ENCODE data around the gene NPIPA2.
"Not testable (repeated sequence)": the region's sequence is repeated elsewhere in the genome, so short reads cannot be mapped to it uniquely, and the experiment has no call there.

Gene NPIPA2

GRCh38 chr16:14742273-14743128 lies at the start of gene NPIPA2:
TSS of gene NPIPA2 (plus strand) at chr16:14742533. CDS start at chr16:14748066, 5,533 bp downstream.
- POLR2A ChIA-PET; CTCF ChIA-PET; DNase-seq (ENCODE audit: extremely low spot score): not testable (repeated sequence)

DNA sequence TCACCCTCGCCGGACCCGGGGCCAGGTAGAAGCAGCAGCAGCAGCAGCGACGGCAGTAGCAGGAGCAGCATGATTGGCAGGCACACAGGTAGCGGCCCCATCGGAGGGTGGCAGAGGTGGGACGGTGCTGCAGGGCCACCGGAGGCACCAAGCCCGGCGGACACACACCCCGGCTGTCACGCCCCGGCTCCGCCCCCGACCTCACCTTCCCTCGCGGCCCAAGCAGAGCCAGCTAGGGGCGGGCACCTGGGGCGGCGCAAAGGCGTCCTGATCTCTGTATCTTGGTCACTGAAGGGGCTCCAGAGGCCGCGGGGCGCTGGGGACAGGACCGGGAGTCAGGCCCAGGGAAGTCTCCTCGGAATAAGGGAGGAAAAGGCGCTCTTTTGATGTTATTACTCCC lies 48.2 kb upstream of the NPIPA2 start, which contains the start of gene PLA2G10:
PLA2G10 (minus strand) TSS at position 180 of the 400 bp plus-strand sequence; CDS start at position 101, 79 bp downstream.
- CTCF ChIA-PET, POLR2A ChIA-PET: not testable (repeated sequence)

DNA sequence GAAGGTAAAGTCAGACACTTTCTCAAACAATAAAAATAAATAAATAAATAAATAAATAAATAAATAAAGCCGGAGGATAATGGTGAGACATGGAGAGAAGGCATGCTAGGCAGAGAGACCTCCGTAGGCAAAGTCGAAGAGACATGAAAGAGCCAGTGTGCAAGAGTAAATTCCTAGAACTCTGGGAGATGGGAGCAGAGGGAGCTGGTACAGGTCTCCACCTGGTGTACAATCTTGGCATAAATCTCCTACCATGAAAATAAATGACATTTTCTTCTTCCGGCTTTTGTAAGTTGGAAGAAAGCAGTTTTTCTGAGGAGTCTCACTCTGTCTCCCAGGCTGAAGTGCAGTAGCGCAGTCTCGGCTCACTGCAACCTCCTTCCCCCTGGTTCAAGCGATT lies 40.5 kb upstream of the NPIPA2 start:
- DNase-seq (ENCODE audit: extremely low spot score); CTCF ChIA-PET; POLR2A ChIA-PET: not testable (repeated sequence)

More for the DNA sequence above, 48.2 kb upstream of the NPIPA2 start, which contains the start of gene PLA2G10:
- not testable (repeated sequence) for DNase-seq (ENCODE audit: extremely low spot score)

GRCh38 chr16:14702672-14703071 lies 39.7 kb upstream of the NPIPA2 start:
- CTCF ChIA-PET, POLR2A ChIA-PET: not testable (repeated sequence)

DNA sequence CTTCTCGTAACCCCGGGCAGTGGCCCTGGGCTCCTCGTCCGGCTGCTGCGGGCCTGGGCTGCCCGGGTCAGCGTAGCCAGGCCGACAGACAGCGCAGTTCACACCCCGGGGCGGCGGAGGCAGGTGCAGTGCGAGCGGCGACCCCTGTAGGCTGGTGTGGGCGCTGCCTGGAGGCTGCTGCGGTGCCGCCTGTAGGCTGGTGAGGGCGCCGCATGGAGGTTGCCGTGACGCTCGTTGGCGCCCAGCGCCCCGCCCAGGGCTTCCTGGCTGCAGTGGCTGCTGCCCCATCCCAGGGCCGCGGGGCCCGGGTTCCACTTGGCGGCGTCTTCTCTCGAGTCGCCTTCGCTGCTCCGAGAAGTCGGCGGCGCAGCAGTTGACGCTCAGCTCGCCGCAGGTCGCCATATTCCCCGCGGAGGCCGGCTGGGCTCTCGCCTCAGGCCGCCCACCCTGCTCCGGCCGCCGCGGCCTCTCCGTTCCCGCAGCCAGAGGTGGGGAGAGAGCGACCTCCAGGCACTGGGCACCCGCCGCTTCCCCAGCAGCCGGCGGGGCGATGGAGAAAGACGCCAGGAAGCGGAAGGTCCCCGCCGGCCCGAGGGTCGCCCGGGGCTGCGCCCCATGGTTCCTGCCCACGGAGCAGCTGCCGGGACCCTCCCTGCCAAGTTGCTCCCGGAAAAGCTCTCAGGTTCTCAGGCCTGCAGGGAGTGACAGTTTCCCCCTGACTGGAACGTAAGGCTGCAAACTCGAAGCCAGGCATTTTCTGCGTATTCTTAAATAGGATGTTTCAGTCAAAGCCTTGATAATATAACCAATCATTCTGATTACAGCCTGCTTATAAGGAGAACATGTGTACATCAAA lies 38.9 kb upstream of the NPIPA2 start, which contains the start of gene NPIPA3:
NPIPA3 (plus strand) TSS at position 256 of the 856 bp plus-strand sequence. CDS start 5,533 bp downstream, outside the sequence.
- CTCF ChIA-PET; DNase-seq (ENCODE audit: extremely low spot score); POLR2A ChIA-PET: not testable (repeated sequence)

More at GRCh38 chr16:14702672-14703071, 39.7 kb upstream of the NPIPA2 start:
- not testable (repeated sequence) for DNase-seq (ENCODE audit: extremely low spot score)

DNA sequence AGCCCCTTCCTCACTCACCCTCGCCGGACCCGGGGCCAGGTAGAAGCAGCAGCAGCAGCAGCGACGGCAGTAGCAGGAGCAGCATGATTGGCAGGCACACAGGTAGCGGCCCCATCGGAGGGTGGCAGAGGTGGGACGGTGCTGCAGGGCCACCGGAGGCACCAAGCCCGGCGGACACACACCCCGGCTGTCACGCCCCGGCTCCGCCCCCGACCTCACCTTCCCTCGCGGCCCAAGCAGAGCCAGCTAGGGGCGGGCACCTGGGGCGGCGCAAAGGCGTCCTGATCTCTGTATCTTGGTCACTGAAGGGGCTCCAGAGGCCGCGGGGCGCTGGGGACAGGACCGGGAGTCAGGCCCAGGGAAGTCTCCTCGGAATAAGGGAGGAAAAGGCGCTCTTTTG lies 9.1 kb upstream of the NPIPA2 start:
- CTCF ChIA-PET; POLR2A ChIA-PET; DNase-seq (ENCODE audit: extremely low spot score): not testable (repeated sequence)

DNA sequence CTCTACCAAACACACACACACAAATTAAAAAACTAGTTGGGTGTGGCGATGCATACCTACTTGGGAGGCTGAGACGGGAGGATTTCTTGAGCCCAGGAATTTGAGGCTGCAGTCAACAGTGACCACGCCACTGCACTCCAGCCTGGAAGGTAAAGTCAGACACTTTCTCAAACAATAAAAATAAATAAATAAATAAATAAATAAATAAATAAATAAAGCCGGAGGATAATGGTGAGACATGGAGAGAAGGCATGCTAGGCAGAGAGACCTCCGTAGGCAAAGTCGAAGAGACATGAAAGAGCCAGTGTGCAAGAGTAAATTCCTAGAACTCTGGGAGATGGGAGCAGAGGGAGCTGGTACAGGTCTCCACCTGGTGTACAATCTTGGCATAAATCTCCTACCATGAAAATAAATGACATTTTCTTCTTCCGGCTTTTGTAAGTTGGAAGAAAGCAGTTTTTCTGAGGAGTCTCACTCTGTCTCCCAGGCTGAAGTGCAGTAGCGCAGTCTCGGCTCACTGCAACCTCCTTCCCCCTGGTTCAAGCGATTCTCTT lies 1.4 kb upstream of the NPIPA2 start:
- CTCF ChIA-PET; POLR2A ChIA-PET; DNase-seq (ENCODE audit: extremely low spot score): not testable (repeated sequence)

- POLR2A ChIA-PET; CTCF ChIA-PET; DNase-seq (ENCODE audit: extremely low spot score): not testable (repeated sequence)
Measured at GRCh38 chr16:14741794-14742193, 539 bp upstream of the NPIPA2 start.

DNA sequence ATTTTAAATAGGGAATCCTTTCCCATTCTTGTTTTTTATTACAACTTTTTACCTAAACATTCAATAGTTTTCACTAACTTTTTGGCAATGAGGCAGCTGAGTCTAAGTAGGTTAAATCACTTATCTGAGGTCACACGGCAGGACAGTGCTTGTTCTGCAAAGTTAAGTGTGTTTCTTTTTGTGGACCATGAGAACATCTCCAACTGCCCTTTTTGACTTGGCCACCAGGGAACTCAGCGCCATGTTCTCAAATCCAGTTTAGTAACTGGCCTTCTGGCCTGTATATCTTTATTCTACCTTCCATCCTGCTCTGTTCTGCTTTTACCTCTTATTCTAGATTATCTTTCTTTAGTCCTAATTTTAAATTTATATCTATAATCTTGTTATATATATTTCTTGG lies 31.3 kb downstream of the NPIPA2 start:
- POLR2A ChIA-PET; DNase-seq (ENCODE audit: extremely low spot score); CTCF ChIA-PET: not testable (repeated sequence)

- CTCF ChIA-PET; POLR2A ChIA-PET; DNase-seq (ENCODE audit: extremely low spot score): not testable (repeated sequence)
Measured at GRCh38 chr16:14775624-14776023, 33.3 kb downstream of the NPIPA2 start.

DNA sequence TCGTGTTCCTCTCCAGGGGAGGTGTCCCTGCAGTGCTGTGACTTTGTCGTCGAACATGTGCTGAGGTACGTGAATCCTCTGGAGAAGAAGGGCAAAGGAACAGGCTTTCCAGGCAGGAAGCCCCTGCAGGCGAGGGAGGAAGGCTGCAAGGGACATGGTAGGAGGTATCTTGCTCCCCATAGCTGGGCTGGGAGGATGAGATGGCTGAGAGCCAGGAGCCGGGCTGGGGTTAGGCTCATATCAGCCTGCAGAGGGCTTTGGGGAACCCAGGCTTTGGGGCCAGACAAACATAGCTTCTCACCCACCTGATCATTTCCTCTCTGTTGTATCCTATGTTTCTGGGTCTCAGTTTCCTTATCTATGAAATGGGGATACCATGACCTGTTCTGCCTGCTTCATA lies 34.4 kb downstream of the NPIPA2 start:
- DNase-seq (ENCODE audit: extremely low spot score); POLR2A ChIA-PET; CTCF ChIA-PET: not testable (repeated sequence)

DNA sequence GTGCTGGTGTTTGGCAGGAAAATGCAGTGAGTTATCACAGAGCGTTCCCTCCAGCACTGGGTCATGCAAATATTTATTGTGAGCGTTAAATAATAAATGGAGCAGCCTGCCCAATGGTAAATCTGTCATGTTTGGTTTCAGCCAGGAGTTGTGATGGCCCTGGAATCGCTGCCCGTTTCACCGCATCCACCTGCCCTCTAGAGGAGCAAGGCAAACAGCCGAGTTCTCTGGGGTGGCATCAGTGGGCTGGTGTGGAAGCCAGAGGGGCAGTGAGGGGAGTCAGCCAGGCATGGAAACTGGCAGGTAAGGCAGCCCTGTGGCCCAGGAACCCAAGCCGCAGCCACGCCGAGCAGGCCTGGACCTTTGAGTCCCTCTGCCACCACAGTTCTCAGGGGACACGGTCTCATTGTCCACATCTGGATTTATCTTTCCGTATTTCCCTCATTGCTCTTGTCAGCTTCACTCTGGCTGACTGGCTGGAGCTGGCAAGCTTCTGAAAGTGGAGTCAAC lies 37.1 kb downstream of the NPIPA2 start:
- DNase-seq (ENCODE audit: extremely low spot score); CTCF ChIA-PET; POLR2A ChIA-PET: not testable (repeated sequence)

GRCh38 chr16:14786180-14786579 lies 43.8 kb downstream of the NPIPA2 start:
- DNase-seq (ENCODE audit: extremely low spot score); POLR2A ChIA-PET; CTCF ChIA-PET: not testable (repeated sequence)

DNA sequence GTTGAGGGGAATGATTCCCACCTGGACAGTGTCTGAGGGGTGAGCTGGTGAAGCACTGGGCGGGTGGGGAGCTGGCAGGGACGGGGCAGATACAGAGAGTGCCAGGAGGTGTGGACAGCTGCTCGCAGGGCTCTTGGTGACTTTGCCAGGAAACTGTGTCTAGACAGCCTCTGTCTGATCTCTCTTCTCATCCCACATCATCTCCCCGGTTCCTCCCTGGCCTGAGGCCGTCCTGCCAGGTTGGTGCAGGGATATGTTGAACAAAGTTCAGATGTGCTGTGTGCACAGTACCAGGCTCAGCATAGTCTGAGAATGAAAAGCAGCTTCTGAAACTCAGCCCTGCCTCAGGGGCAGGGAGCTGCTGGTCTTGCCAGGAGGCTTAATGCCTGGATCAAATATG lies 47.2 kb downstream of the NPIPA2 start:
- POLR2A ChIA-PET; DNase-seq (ENCODE audit: extremely low spot score); CTCF ChIA-PET: not testable (repeated sequence)

- DNase-seq (ENCODE audit: extremely low spot score); POLR2A ChIA-PET; CTCF ChIA-PET: not testable (repeated sequence)
Measured at GRCh38 chr16:14790320-14790956, 48.1 kb downstream of the NPIPA2 start.

GRCh38 chr16:14792914-14793313 lies 50.6 kb downstream of the NPIPA2 start:
- CTCF ChIA-PET; POLR2A ChIA-PET; DNase-seq (ENCODE audit: extremely low spot score): not testable (repeated sequence)

DNA sequence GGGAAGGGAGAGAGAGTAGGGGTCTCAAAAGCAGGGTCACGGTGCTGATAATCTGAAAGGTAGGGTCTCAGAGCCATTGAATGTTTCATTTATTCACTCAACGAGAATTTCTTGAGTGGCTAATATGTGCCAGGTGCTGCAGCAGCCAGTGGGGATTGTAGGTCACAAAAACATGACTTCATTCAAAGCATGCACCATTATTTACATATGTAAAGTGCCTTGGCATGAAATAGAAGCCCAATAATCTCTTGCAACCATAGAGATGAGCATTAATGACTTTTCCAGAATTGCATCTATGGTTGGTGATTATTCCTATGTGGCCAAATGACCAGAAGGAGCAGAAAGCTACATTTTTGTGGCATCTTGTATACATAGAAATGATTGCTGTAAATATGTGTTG lies 55.2 kb downstream of the NPIPA2 start:
- DNase-seq (ENCODE audit: extremely low spot score); CTCF ChIA-PET; POLR2A ChIA-PET: not testable (repeated sequence)

- DNase-seq (ENCODE audit: extremely low spot score); CTCF ChIA-PET; POLR2A ChIA-PET: not testable (repeated sequence)
Measured at GRCh38 chr16:14803577-14803976, 61.2 kb downstream of the NPIPA2 start.

Data from GM10248 (cell line).